GM12864 (cell line): Measurements from ENCODE around the gene AMIGO2.

Experiments
- DNase-seq: peaks from one replicate; pipeline ENCODE4 v3.0.0-alpha.2; 2011; ENCODE audit warnings: low read depth
- H3K4me3 ChIP-seq: 2 replicates; pipeline ENCODE4 v1.5.1; 2011; ENCODE audit warnings: mild to moderate bottlenecking, low read depth, low read length, control low read depth
- CTCF ChIP-seq: IDR thresholded peaks from 2 replicates; pipeline ENCODE4 v1.5.1; 2011; ENCODE audit warnings: low read depth, mild to moderate bottlenecking, moderate library complexity, low read length, control low read depth, inconsistent platforms; ENCODE audit errors: missing control alignments

Gene AMIGO2

GRCh38 chr12:47107446-47107845 lies 27.7 kb upstream of the AMIGO2 start:
- no peak for DNase-seq
- no peak overlapping the region for H3K4me3 ChIP-seq
- TF ChIP-seq CTCF, result no peak

- no peak overlapping the region for H3K4me3 ChIP-seq
- no peak for TF ChIP-seq CTCF
- DNase-seq, result no peak
Measured at GRCh38 chr12:47105914-47106674, 26.3 kb upstream of the AMIGO2 start.

GRCh38 chr12:47102845-47103651 lies 23.3 kb upstream of the AMIGO2 start:
- DNase-seq, result no peak
- TF ChIP-seq CTCF, result no peak
- H3K4me3 ChIP-seq, result no peak overlapping the region

- no peak for TF ChIP-seq CTCF
- DNase-seq, result no peak
- H3K4me3 ChIP-seq, result no peak overlapping the region
Measured at GRCh38 chr12:47102406-47102805, 22.6 kb upstream of the AMIGO2 start.

GRCh38 chr12:47100160-47100559 lies 20.4 kb upstream of the AMIGO2 start:
- no peak for TF ChIP-seq CTCF
- no peak overlapping the region for H3K4me3 ChIP-seq
- no peak for DNase-seq

- TF ChIP-seq CTCF, result no peak
Measured at GRCh38 chr12:47099610-47100009, 19.9 kb upstream of the AMIGO2 start.

More at GRCh38 chr12:47099610-47100009, 19.9 kb upstream of the AMIGO2 start:
- DNase-seq, result no peak
- no peak overlapping the region for H3K4me3 ChIP-seq
